Activated T-cell treated with anti-CD3 and anti-CD28 coated beads, Interleukin-2, amount 50 U/mL, for 72 hours (primary cell): ENCODE data around the gene TADA2B. TPM values are rescaled to one million over a fixed set of nuclear protein-coding genes. Genes with fewer than 3 reads are reported as not detected.

Experiments used
- ATAC-seq, 2 donors: fragments of 150-1000 bp; cut with Tn5 transposase; replicated peaks in 1 of 2; 2 replicates each; pipeline ENCODE4 v1.10.0; 2021; ENCODE audit warnings: moderate library complexity in 2 of 2, mild to moderate bottlenecking in 1 of 2
- DNase-seq, 2 donors: peaks; one replicate each; pipeline ENCODE4 v3.0.0; 2021 to 2022; ENCODE audit warnings: mixed read lengths in 1 of 2
- H3K27ac Mint-ChIP-seq: one replicate; pipeline ENCODE4 v1.8.0; 2022; ENCODE audit warnings: mild to moderate bottlenecking, moderate library complexity, mixed read lengths
- H3K27me3 Mint-ChIP-seq: one replicate; pipeline ENCODE4 v1.8.0; 2022; ENCODE audit warnings: low read depth, mixed read lengths
- H3K36me3 Mint-ChIP-seq, 2 donors: one replicate each; pipeline ENCODE4 v1.8.0; 2022; ENCODE audit warnings: mixed read lengths in 2 of 2, mild to moderate bottlenecking in 1 of 2; ENCODE audit not compliant: insufficient read depth in 2 of 2
- H3K4me1 Mint-ChIP-seq: one replicate; pipeline ENCODE4 v1.8.0; 2022; ENCODE audit warnings: low read depth, mixed read lengths
- H3K4me3 Mint-ChIP-seq, 2 donors: one replicate each; pipeline ENCODE4 v1.8.0; 2022; ENCODE audit warnings: mild to moderate bottlenecking in 2 of 2, mixed read lengths in 2 of 2, moderate library complexity in 2 of 2
- H3K9me3 Mint-ChIP-seq, 2 donors: one replicate each; pipeline ENCODE4 v1.8.0; 2022; ENCODE audit warnings: mixed read lengths in 2 of 2
- total RNA-seq, 2 donors: library from RNA; stranded (reverse); gene quantifications; one replicate each; pipeline ENCODE4 v1.2.3, GENCODE V29; 2022

Gene TADA2B
- total RNA-seq, 2 donors from 2014 or later, result 14.5 to 15.3 TPM

- Mint-ChIP-seq H3K27me3 (no peaks in the 10 kb centered on the region), H3K4me1 (peaks cover 2% of the 10 kb centered on the region), H3K27ac (no peak overlapping the region), H3K36me3 (peaks cover 7 to 12% of the 10 kb centered on the region in 2 donors), H3K4me3 (no peak overlapping the region), H3K9me3 (no peaks in the 10 kb centered on the region)
- ATAC-seq (no peak), DNase-seq (no peak)
These were observed 10.6 kb upstream of the TADA2B start for GRCh38 chr4:7032596-7032995.

- Mint-ChIP-seq H3K4me1 (peaks cover 8% of the 10 kb centered on the region), H3K27ac (no peak overlapping the region), H3K27me3 (no peaks in the 10 kb centered on the region), H3K4me3 (no peak overlapping the region), H3K36me3 (peaks cover 2% of the 10 kb centered on the region in 2 donors), H3K9me3 (no peaks in the 10 kb centered on the region)
- peak in 1 of 2 donors; percentile 16 for ATAC-seq
- no peak for DNase-seq
These were observed 8.7 kb upstream of the TADA2B start for GRCh38 chr4:7034262-7035081.

- H3K4me1 Mint-ChIP-seq, result peaks cover 17% of the 10 kb centered on the region
- H3K9me3 Mint-ChIP-seq, result no peaks in the 10 kb centered on the region
- no peak overlapping the region for H3K27ac Mint-ChIP-seq
- peaks cover 8% of the 10 kb centered on the region for H3K27me3 Mint-ChIP-seq
- H3K36me3 Mint-ChIP-seq, result no peaks in the 10 kb centered on the region
- no peak overlapping the region for H3K4me3 Mint-ChIP-seq
- DNase-seq, result no peak
- no peak for ATAC-seq
These were observed 5.7 kb upstream of the TADA2B start for GRCh38 chr4:7037425-7037824.

GRCh38 chr4:7040765-7041164 is 2.4 kb upstream of the TADA2B start:
- ATAC-seq, result no peak
- Mint-ChIP-seq H3K4me1 (peaks cover 42% of the 10 kb centered on the region), H3K9me3 (no peaks in the 10 kb centered on the region), H3K36me3 (peaks cover 0 to 1% of the 10 kb centered on the region in 2 donors), H3K27ac (no peak overlapping the region), H3K4me3 (peak overlapping the region in 1 of 2 donors; percentile 33), H3K27me3 (peaks cover 8% of the 10 kb centered on the region)
- no peak for DNase-seq

GRCh38 chr4:7041246-7041645 is 1.9 kb upstream of the TADA2B start:
- no peak for ATAC-seq
- H3K36me3 Mint-ChIP-seq, result peaks cover 0 to 1% of the 10 kb centered on the region in 2 donors
- H3K4me1 Mint-ChIP-seq, result peaks cover 46% of the 10 kb centered on the region
- H3K27ac Mint-ChIP-seq, result no peak overlapping the region
- H3K4me3 Mint-ChIP-seq, result peak overlapping the region in 1 of 2 donors; percentile 98
- peaks cover 8% of the 10 kb centered on the region for H3K27me3 Mint-ChIP-seq
- no peak for DNase-seq
- H3K9me3 Mint-ChIP-seq, result no peaks in the 10 kb centered on the region

- DNase-seq (no peak), ATAC-seq (no peak)
- H3K4me3 Mint-ChIP-seq, result peak overlapping the region; percentile 82 to 98
- peaks cover 8% of the 10 kb centered on the region for H3K27me3 Mint-ChIP-seq
- H3K27ac Mint-ChIP-seq, result no peak overlapping the region
- H3K4me1 Mint-ChIP-seq, result peaks cover 53% of the 10 kb centered on the region
- H3K36me3 Mint-ChIP-seq, result peaks cover 0 to 1% of the 10 kb centered on the region in 2 donors
- no peaks in the 10 kb centered on the region for H3K9me3 Mint-ChIP-seq
These were observed 1.2 kb upstream of the TADA2B start for GRCh38 chr4:7041801-7042502.

- Mint-ChIP-seq H3K36me3 (peaks cover 0 to 1% of the 10 kb centered on the region in 2 donors), H3K4me1 (peaks cover 58% of the 10 kb centered on the region), H3K27ac (peak overlapping the region; percentile 70), H3K9me3 (no peaks in the 10 kb centered on the region), H3K27me3 (peaks cover 8% of the 10 kb centered on the region), H3K4me3 (peak overlapping the region; percentile 85 to 98)
- DNase-seq, result peak; percentile 94 to 97
- ATAC-seq, result peak; percentile 86
These were observed 479 bp upstream of the TADA2B start for GRCh38 chr4:7042503-7043283.

- Mint-ChIP-seq H3K9me3 (no peaks in the 10 kb centered on the region), H3K27ac (peak overlapping the region; percentile 91), H3K4me1 (peaks cover 61% of the 10 kb centered on the region), H3K36me3 (peaks cover 0 to 1% of the 10 kb centered on the region in 2 donors), H3K27me3 (peaks cover 8% of the 10 kb centered on the region), H3K4me3 (peak overlapping the region; percentile 92 to 94)
- DNase-seq (no peak), ATAC-seq (no peak)
These were observed 1.2 kb downstream of the TADA2B start for GRCh38 chr4:7044137-7044930.

- no peaks in the 10 kb centered on the region for H3K9me3 Mint-ChIP-seq
- peak overlapping the region; percentile 4 for H3K27ac Mint-ChIP-seq
- H3K27me3 Mint-ChIP-seq, result peaks cover 8% of the 10 kb centered on the region
- H3K4me3 Mint-ChIP-seq, result peak overlapping the region; percentile 92 to 94
- peaks cover 0 to 1% of the 10 kb centered on the region in 2 donors for H3K36me3 Mint-ChIP-seq
- peaks cover 64% of the 10 kb centered on the region for H3K4me1 Mint-ChIP-seq
- ATAC-seq (no peak), DNase-seq (no peak)
These were observed 2.4 kb downstream of the TADA2B start for GRCh38 chr4:7045553-7045952.

- Mint-ChIP-seq H3K4me3 (peak overlapping the region; percentile 92 to 94), H3K4me1 (peaks cover 64% of the 10 kb centered on the region)
These were observed 3.1 kb downstream of the TADA2B start for GRCh38 chr4:7045961-7046921.

GRCh38 chr4:7046971-7047370 is 3.8 kb downstream of the TADA2B start:
- H3K27me3 Mint-ChIP-seq, result peaks cover 3% of the 10 kb centered on the region
- ATAC-seq, result no peak
- H3K9me3 Mint-ChIP-seq, result no peaks in the 10 kb centered on the region
- H3K4me3 Mint-ChIP-seq, result peak overlapping the region in 1 of 2 donors; percentile 13
- H3K36me3 Mint-ChIP-seq, result peaks cover 0 to 1% of the 10 kb centered on the region in 2 donors
- peaks cover 59% of the 10 kb centered on the region for H3K4me1 Mint-ChIP-seq
- DNase-seq, result no peak
- H3K27ac Mint-ChIP-seq, result peak overlapping the region; percentile 16

More at GRCh38 chr4:7045961-7046921, 3.1 kb downstream of the TADA2B start:
- ATAC-seq (no peak), DNase-seq (no peak)
- H3K27ac Mint-ChIP-seq, result peak overlapping the region; percentile 16
- H3K36me3 Mint-ChIP-seq, result peaks cover 0 to 1% of the 10 kb centered on the region in 2 donors
- H3K9me3 Mint-ChIP-seq, result no peaks in the 10 kb centered on the region
- H3K27me3 Mint-ChIP-seq, result peaks cover 8% of the 10 kb centered on the region
